Measurements from ENCODE around the gene HAL. TPM values are rescaled to one million over a fixed set of nuclear protein-coding genes. Genes with fewer than 3 reads are reported as not detected.
A peak's percentile ranks its signal among the peaks of the same experiment; 100 is the strongest.

The HAL gene
- 0.26 TPM for polyA plus RNA-seq (2012; ENCODE audit: insufficient read length, low read depth)

- TF ChIP-seq FOXP2 (optimal IDR thresholded peaks at IDR 0.05; ENCODE audit: borderline replicate concordance, extremely low read depth, extremely low read length, insufficient read depth): peak; percentile 16
- no peak for TF ChIP-seq TAF1 (IDR thresholded peaks at IDR 0.05; ENCODE audit: borderline replicate concordance, insufficient read depth, low read length)
Observed at GRCh38 chr12:95996034-95996658, at the start of gene HAL. TSS of gene HAL (minus strand) at chr12:95996344. CDS start at chr12:95995910, 434 bp downstream.

GRCh38 chr12:96045566-96045965 lies 49.4 kb upstream of the HAL start:
- TF ChIP-seq TAF1 (IDR thresholded peaks at IDR 0.05; ENCODE audit: borderline replicate concordance, insufficient read depth, low read length) (no peak), FOXP2 (optimal IDR thresholded peaks at IDR 0.05; ENCODE audit: borderline replicate concordance, extremely low read depth, extremely low read length, insufficient read depth) (no peak), REST (IDR thresholded peaks at IDR 0.05; ENCODE audit: insufficient read depth in 1 of 2, low read depth in 2 of 2, low read length in 2 of 2) (no peak), SIN3A (IDR thresholded peaks at IDR 0.05; ENCODE audit: borderline replicate concordance, insufficient read depth, low read length) (no peak), POLR2AphosphoS5 (IDR thresholded peaks at IDR 0.05; ENCODE audit: low read depth, low read length) (no peak)

- no peak for TF ChIP-seq REST (IDR thresholded peaks at IDR 0.05; ENCODE audit: insufficient read depth in 1 of 2, low read depth in 2 of 2, low read length in 2 of 2)
- TF ChIP-seq FOXP2 (optimal IDR thresholded peaks at IDR 0.05; ENCODE audit: borderline replicate concordance, extremely low read depth, extremely low read length, insufficient read depth): no peak
- no peak for TF ChIP-seq TAF1 (IDR thresholded peaks at IDR 0.05; ENCODE audit: borderline replicate concordance, insufficient read depth, low read length)
- no peak for TF ChIP-seq SIN3A (IDR thresholded peaks at IDR 0.05; ENCODE audit: borderline replicate concordance, insufficient read depth, low read length)
- TF ChIP-seq POLR2AphosphoS5 (IDR thresholded peaks at IDR 0.05; ENCODE audit: low read depth, low read length): no peak
Observed at GRCh38 chr12:96044943-96045290, 48.8 kb upstream of the HAL start.

GRCh38 chr12:96044017-96044942 lies 48.1 kb upstream of the HAL start:
- TF ChIP-seq SIN3A (IDR thresholded peaks at IDR 0.05; ENCODE audit: borderline replicate concordance, insufficient read depth, low read length) (no peak), FOXP2 (optimal IDR thresholded peaks at IDR 0.05; ENCODE audit: borderline replicate concordance, extremely low read depth, extremely low read length, insufficient read depth) (no peak), POLR2AphosphoS5 (IDR thresholded peaks at IDR 0.05; ENCODE audit: low read depth, low read length) (no peak), TAF1 (IDR thresholded peaks at IDR 0.05; ENCODE audit: borderline replicate concordance, insufficient read depth, low read length) (no peak), REST (IDR thresholded peaks at IDR 0.05; ENCODE audit: insufficient read depth in 1 of 2, low read depth in 2 of 2, low read length in 2 of 2) (no peak)

GRCh38 chr12:96041181-96041580 lies 45.0 kb upstream of the HAL start:
- TF ChIP-seq REST (IDR thresholded peaks at IDR 0.05; ENCODE audit: insufficient read depth in 1 of 2, low read depth in 2 of 2, low read length in 2 of 2): no peak
- TF ChIP-seq FOXP2 (optimal IDR thresholded peaks at IDR 0.05; ENCODE audit: borderline replicate concordance, extremely low read depth, extremely low read length, insufficient read depth): no peak
- no peak for TF ChIP-seq SIN3A (IDR thresholded peaks at IDR 0.05; ENCODE audit: borderline replicate concordance, insufficient read depth, low read length)
- TF ChIP-seq POLR2AphosphoS5 (IDR thresholded peaks at IDR 0.05; ENCODE audit: low read depth, low read length): no peak
- no peak for TF ChIP-seq TAF1 (IDR thresholded peaks at IDR 0.05; ENCODE audit: borderline replicate concordance, insufficient read depth, low read length)
